GM18870 (cell line): ENCODE data around the gene DDX11.
"Not testable (repeated sequence)": the region's sequence is repeated elsewhere in the genome, so short reads cannot be mapped to it uniquely, and the experiment has no call there.

Experiments used
- ATAC-seq: cut with Tn5 transposase; IDR thresholded peaks from one replicate; pipeline ENCODE4 v1.9.1; 2021; ENCODE audit warnings: moderate library complexity; ENCODE audit not compliant: unreplicated experiment

The DDX11 gene

DNA sequence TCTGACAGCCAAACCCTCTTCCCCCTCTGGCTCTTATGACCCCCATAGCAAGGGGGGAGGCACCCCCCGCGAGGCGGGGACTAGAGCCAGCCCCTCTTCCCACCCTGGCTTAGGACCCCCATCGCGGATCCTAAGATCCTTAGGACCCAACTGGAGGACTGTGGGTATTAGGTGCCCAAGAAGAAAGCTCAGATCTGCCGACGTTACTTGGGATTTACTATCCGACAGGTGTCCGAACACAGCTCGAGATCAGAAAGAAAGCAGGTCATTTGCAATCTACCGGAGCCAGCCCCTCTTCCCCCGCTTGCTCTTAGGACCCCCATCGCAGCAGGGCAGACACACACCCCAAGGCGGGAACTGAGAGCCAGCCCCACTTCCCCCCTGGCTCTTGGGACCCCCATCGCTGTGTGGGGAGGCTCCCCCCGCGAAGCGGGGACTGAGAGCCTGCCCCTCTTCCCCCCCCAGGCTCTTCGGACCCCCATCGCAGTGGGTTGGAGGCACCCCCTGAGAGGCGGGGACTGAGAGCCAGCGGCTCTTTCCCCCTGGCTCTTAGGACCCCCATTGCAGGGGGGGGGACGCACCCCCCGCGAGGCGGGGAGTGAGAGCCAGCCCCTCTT is 46.8 kb downstream of the DDX11 start:
- no peak for ATAC-seq

DNA sequence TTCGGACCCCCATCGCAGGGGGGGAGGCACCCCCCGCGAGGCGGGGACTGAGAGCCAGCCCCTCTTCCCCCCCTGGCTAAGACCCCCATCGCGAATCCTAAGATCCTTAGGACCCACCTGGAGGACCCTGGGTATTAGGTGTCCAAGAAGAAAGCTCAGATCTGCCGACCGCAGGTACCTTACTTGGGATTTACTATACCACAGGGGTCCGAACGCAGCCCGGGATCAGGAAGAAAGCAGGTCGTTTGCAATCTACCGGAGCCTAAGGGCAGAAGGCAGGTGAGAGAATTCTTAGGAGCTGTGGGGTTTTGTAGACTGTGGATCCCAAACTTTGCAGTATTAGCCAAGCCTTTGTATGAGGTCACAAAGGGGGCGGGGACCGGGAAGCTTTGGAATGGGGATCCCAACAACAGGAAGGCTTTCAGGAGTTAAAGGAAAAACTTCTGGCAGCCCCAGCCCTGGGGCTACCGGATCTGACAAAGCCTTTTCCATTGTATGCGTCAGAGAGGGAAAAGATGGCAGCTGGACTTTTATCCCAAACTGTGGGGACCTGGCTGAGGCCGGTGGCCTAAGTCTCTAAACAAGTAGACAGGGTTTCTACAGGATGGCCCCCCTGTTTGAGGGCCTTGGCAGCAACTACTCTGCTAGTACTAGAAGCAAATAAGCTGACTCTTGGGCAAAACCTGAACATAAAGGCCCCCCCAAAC is 47.5 kb downstream of the DDX11 start:
- ATAC-seq = not testable (repeated sequence)

DNA sequence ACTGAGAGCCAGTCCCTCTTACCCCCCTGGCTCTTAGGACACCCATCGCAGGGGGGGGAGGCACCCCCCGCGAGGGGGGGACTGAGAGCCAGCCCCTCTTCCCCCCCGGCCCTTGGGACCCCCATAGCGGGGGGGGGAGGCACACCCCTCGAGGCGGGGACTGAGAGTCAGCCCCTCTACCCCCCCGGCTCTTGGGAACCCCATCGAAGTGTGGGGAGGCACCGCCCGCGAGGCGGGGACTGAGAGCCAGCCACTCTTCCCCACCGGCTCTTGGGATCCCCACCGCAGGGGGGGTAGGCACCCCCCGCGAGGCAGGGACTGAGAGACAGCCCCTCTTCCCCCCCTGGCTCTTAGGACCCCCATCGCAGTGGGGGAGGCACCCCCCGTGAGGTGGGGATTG is 48.8 kb downstream of the DDX11 start:
- no peak for ATAC-seq

DNA sequence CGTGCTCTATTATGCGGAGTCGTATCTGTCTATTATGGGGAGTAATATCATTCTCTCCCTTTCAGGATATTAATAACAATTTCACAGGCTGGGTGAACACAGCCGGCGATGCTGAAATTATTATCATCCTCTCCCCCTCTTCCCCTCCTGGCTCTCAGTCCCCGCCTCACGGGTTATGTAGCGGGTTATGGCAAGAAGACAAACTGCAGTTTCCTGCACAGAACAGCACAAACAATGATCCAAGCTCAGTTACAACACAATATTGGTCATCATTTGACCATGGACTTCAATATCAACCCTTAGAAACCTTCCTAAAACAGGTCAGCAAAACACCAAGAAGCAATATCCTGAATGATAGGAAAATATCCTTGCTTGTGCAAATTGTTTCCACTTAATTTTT is 50.5 kb downstream of the DDX11 start:
- ATAC-seq = not testable (repeated sequence)

DNA sequence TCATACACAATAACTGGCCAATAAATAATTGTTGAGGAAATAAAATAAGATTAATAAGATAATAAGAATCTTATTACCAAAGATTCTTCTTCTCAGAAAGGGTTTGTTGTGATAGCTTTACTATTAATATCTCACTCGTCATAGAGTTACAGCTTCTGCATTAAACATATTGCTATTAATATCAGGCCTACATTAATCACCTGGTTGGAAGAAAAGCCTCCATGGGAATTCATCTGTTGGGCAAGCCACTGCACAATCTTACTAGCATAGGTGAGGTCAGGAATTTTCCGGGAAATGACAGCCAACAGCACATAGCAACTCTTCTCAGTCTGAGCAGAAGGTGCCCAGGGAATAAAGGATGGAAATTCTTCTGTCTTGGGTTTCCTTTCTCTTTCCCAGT is 51.5 kb downstream of the DDX11 start:
- not testable (repeated sequence) for ATAC-seq

DNA sequence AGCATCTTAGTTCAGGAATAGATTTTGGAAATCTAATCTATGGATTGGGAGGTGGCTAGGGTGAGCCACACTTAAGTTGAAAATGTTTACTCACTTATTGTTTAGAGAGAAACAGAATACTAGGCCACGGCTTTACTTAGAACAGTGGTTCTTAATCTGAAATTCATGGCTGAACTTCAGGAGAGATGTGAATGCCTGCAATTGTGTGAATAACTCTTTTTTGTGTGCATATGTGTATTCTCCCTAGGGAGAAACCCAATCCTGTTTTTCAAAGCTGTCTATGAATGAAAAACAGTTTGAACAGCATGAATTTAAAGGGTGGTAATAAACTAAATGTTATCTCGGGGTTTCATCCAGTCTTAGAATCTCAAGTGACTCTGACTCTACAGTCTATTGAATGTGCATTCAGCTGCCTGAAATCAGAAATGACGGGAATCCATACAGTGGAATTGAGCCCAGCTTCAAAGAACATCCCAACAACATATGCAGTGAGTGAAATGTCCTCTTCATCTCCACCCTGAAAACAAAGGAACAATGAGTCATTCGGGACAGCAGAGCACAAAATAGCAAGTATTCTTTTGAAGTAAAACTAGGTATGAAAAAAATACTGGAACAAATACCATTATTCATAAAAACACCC is 53.7 kb downstream of the DDX11 start:
- not testable (repeated sequence) for ATAC-seq

DNA sequence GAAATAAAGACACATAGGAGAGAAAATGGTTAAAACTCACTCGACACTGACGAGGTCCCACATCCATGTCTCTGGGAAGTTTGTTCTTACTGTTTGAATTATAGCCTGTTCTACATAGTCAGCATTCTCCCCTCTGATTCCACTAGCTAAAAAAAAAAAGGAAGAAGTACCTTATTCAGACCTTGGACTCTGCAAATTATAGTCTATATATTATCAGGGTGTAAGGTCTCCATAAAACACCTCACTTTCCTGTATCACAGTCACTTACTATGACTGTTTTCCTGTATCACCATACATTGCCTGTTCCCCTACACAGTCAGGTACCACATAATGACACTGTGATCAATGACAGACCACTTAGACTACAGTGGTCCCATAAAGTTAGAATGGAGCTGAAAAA is 62.9 kb downstream of the DDX11 start:
- not testable (repeated sequence) for ATAC-seq

DNA sequence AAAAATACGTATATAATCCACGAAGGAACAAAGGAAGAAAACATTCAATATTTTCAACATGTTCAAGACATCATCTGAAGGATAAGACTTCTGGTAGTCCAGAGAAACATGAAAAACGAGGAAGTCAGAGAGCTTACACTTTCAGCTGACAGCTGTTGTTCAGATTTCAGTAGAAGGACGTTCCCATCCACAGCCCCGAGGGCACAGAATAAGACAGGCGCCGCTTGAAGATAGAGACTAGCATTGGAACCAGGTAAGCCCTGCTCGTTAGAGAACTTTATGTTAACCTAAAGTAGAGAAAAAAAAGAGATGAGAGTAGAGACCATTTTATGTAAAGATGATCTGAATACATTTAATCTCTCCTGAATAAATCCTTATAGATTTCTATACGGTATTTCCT is 71.1 kb downstream of the DDX11 start:
- ATAC-seq = not testable (repeated sequence)

DNA sequence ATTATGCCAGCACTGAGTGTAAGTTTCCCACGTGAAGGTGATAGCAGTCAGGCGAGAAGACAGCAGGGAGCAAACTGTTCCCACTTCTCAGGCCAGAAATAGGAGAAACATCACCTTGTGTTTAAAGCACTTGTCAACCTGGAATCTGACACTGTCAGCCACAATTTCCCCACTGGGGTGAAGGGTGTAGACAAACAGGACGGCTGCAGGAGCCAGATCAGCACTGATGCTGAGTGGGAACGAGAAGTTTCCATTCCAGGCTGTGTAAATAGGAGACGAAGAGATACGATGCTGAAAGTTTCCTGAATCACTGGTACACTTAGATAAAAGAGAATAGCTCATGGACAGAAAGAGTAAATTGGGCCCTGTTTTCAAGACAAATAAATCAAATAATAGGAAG is 71.6 kb downstream of the DDX11 start:
- not testable (repeated sequence) for ATAC-seq

DNA sequence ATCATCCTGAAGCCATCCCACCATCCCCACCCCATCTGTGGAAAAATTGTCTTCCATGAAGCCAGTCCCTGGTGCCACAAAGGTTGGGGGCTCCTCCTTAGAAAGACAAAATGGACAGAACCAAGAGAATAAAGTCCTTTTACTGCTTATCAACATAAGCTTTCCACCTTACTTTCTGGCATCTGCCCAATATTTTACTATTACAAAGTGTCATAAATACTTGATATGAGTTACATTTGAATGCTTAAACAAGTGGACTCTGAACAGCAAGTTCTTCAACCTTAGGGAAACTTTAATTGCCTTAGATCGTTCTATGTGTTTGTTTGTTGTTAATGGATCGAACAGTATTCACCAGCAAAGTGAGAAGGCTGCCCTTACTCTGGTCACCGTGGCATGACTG is 73.8 kb downstream of the DDX11 start:
- ATAC-seq = not testable (repeated sequence)

DNA sequence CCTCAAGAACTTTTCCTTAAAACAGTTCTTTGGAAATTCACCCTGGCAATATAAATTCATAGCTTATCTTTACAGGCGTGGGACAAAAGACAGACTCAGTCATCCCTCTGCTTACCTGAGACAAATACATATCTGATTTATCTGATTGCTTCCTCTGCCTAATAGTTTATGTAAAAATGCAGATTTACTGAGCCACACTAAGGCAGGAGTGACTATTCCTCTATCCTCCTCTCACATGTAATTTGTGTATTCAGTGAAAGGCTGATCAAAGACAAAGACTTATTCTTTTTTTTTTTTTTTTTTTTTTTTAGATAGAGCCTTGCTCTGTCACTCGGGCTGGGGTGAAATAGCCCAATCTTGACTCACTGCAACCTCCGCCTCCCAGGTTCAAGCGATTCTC is 77.1 kb downstream of the DDX11 start:
- ATAC-seq = not testable (repeated sequence)
